HL-60 (cell line): ENCODE results near the gene GRM8.

Experiments used
- DNase-seq, 2 experiments: peaks; one replicate each; pipeline ENCODE4 v3.0.0-alpha.2; 2010 to 2020; ENCODE audit warnings: low read depth in 1 of 2, low spot score in 1 of 2
- H3K27ac ChIP-seq: fragments of 250-450 bp; sonication (Bioruptor Pico); replicated peaks from 2 replicates; pipeline ENCODE4 v1.5.1; 2020; ENCODE audit warnings: mild to moderate bottlenecking, moderate library complexity
- H3K27me3 ChIP-seq: fragments of 250-450 bp; sonication (Bioruptor Pico); 2 replicates; pipeline ENCODE4 v1.5.1; 2021; ENCODE audit warnings: mild to moderate bottlenecking, moderate library complexity; ENCODE audit not compliant: insufficient read depth, poor library complexity, severe bottlenecking
- H3K4me3 ChIP-seq: replicated peaks from 2 replicates; pipeline ENCODE4 v1.5.1; 2011; ENCODE audit warnings: mild to moderate bottlenecking, control low read depth, low read length; ENCODE audit not compliant: insufficient read depth
- CTCF ChIP-seq: IDR thresholded peaks from one replicate; pipeline ENCODE4 v1.5.1; 2011; ENCODE audit warnings: low read length, control low read depth, inconsistent platforms; ENCODE audit not compliant: insufficient read depth
- GABPA ChIP-seq: IDR thresholded peaks from 2 replicates; pipeline ENCODE4 v1.6.1; 2012; ENCODE audit warnings: low read depth
- POLR2AphosphoS5 ChIP-seq: IDR thresholded peaks from 2 replicates; pipeline ENCODE4 v1.6.1; 2012; ENCODE audit warnings: low read depth
- SPI1 ChIP-seq: IDR thresholded peaks from 2 replicates; pipeline ENCODE4 v1.6.1; 2012; ENCODE audit warnings: low read depth, mild to moderate bottlenecking, borderline replicate concordance
- TF ChIP-seq, protein P1 (sequence below): IDR thresholded peaks from 2 replicates; pipeline ENCODE4 v1.6.1; 2012; ENCODE audit warnings: low read depth; ENCODE audit not compliant: insufficient replicate concordance

Gene GRM8

DNA sequence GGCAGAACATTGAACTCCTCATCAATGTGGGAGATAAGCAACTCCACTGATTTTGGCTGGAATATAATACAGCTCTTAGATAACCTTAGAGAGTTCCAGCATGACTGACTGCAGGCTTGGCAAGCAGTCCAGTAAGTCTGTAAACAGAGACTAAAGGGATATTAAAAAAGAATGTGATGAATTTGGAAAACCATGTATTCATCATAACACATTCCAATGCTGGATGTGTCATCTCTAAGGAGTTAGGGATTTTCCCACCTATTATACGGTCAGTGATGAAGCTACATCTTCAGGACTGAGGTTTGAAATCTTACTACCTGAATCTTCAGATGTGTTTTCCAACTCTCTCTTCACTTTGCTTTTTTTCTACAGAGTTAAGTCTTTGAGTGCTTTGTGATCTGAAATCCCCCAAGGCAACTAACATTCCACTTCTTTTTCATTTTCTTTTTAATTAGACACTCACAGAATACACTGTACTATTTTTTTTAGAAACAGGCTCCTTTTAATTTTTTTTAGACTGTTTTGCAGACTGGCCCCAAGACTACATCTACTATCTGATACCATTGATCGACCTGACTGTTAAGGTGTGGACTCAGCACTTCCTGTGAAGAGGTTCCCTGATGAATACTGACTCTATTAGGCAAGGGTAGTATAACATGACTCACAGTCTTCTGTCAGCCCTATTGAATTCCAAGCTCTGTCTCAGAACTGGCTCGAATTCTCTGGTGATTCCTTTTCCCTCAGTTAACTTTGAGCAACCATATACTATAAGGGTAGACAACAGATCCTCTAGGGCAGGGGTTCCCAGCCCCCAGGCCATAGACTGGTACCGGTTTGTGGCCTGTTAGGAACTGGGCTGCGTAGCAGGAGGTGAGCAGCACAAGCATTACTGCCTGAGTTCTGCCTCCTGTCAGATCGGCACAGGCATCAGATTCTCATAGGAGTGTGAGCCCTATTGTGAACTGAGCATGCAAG lies 678.2 kb downstream of the GRM8 start:
- no peak for DNase-seq
- TF ChIP-seq GABPA (no peak), SPI1 (no peak), POLR2AphosphoS5 (no peak), CTCF (no peak)
- TF ChIP-seq, protein P1, sequence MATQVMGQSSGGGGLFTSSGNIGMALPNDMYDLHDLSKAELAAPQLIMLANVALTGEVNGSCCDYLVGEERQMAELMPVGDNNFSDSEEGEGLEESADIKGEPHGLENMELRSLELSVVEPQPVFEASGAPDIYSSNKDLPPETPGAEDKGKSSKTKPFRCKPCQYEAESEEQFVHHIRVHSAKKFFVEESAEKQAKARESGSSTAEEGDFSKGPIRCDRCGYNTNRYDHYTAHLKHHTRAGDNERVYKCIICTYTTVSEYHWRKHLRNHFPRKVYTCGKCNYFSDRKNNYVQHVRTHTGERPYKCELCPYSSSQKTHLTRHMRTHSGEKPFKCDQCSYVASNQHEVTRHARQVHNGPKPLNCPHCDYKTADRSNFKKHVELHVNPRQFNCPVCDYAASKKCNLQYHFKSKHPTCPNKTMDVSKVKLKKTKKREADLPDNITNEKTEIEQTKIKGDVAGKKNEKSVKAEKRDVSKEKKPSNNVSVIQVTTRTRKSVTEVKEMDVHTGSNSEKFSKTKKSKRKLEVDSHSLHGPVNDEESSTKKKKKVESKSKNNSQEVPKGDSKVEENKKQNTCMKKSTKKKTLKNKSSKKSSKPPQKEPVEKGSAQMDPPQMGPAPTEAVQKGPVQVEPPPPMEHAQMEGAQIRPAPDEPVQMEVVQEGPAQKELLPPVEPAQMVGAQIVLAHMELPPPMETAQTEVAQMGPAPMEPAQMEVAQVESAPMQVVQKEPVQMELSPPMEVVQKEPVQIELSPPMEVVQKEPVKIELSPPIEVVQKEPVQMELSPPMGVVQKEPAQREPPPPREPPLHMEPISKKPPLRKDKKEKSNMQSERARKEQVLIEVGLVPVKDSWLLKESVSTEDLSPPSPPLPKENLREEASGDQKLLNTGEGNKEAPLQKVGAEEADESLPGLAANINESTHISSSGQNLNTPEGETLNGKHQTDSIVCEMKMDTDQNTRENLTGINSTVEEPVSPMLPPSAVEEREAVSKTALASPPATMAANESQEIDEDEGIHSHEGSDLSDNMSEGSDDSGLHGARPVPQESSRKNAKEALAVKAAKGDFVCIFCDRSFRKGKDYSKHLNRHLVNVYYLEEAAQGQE = no peak
- H3K27ac ChIP-seq = no peak overlapping the region
- no peaks in the 10 kb centered on the region for H3K27me3 ChIP-seq
- no peak overlapping the region for H3K4me3 ChIP-seq

DNA sequence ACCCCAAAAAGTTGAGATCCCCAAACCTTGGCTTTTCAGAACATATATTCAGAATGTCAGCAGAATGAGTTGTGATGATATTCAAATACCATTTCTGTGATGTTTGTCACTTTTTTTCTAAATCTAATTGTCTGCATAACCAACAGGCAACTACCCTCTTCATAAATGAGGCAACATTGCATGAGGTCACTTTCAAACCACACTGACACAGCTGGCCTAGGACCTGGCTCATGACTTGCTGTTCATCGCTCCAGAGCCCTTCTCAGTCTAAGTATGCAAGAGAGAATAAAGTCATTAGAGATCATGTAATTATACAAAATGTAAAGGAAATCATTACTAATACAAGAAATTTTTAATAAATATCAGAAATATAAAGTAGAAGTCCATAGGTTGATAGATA lies 681.9 kb downstream of the GRM8 start:
- Histone ChIP-seq H3K4me3 (no peak overlapping the region), H3K27me3 (no peaks in the 10 kb centered on the region), H3K27ac (no peak overlapping the region)
- no peak for DNase-seq
- TF ChIP-seq SPI1 (no peak), CTCF (no peak), POLR2AphosphoS5 (no peak), GABPA (no peak)
- TF ChIP-seq, protein P1 = no peak

DNA sequence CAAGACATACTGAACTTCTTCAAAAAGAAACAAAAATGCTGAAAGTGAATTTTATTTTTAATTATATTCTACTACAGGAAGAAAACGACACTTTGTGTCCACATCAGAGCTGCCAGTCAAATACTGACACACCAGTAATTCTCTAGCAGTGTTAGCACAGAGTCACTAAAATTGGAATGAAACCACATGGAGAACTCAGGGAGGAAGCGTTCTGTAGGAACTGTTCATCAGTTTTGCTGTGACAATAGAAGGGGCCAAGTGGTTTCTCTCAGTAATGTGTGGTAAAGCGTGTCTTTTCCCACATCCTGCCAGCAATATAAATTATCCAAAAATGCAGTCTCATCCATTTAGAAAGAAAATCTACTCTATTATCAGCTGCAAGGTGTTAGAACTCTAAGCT lies 683.3 kb downstream of the GRM8 start:
- no peak overlapping the region for H3K27ac ChIP-seq
- DNase-seq = no peak
- no peak for TF ChIP-seq CTCF
- TF ChIP-seq SPI1 = no peak
- TF ChIP-seq, protein P1 = no peak
- no peak for TF ChIP-seq POLR2AphosphoS5
- no peak for TF ChIP-seq GABPA
- H3K27me3 ChIP-seq = no peaks in the 10 kb centered on the region
- H3K4me3 ChIP-seq = no peak overlapping the region
